Upper lobe of left lung (tissue), 6 donors: ENCODE measurements around the gene OR2B6. TPM values are rescaled to one million over a fixed set of nuclear protein-coding genes. Genes with fewer than 3 reads are reported as not detected.

Experiments used
- ATAC-seq, 2 donors: fragments of 200-7000 bp; cut with Tn5 transposase; one replicate each; pipeline ENCODE4 v1.9.1; 2022; ENCODE audit warnings: mild to moderate bottlenecking in 2 of 2, moderate library complexity in 2 of 2; ENCODE audit not compliant: low FRiP score in 2 of 2
- DNase-seq, 2 donors: peaks; one replicate each; pipeline ENCODE4 v3.0.0-alpha.2; 2019 to 2020
- H3K27ac ChIP-seq, 4 donors: fragments of 200-600 bp; sonication (generic); one replicate each; pipeline ENCODE4 v1.5.1; 2016 to 2019
- H3K27me3 ChIP-seq, 4 donors: fragments of 200-600 bp; sonication (generic); one replicate each; pipeline ENCODE4 v1.5.1; 2017 to 2019
- H3K36me3 ChIP-seq, 4 donors: fragments of 200-600 bp; sonication (generic); one replicate each; pipeline ENCODE4 v1.5.1; 2016 to 2019
- H3K4me1 ChIP-seq, 4 donors: fragments of 200-600 bp; sonication (generic); one replicate each; pipeline ENCODE4 v1.5.1; 2018 to 2019
- H3K4me3 ChIP-seq, 4 donors: fragments of 200-600 bp; sonication (generic); one replicate each; pipeline ENCODE4 v1.5.1; 2017 to 2019; ENCODE audit warnings: mild to moderate bottlenecking in 2 of 4, moderate library complexity in 1 of 4
- H3K9me3 ChIP-seq, 4 donors: fragments of 200-600 bp; sonication (generic); one replicate each; pipeline ENCODE4 v1.5.1; 2018 to 2019
- EP300 ChIP-seq, 4 donors: sonication (generic); formaldehyde crosslinking; IDR thresholded peaks; one replicate each; pipeline ENCODE4 v1.5.1; 2017; ENCODE audit warnings: antibody characterized with exemption in 4 of 4, control low read depth in 2 of 4
- POLR2A ChIP-seq, 4 donors: fragments of 450-650 bp; IDR thresholded peaks; one replicate each; pipeline ENCODE4 v1.5.1; 2016 to 2017; ENCODE audit warnings: antibody characterized with exemption in 4 of 4, mild to moderate bottlenecking in 2 of 4
- POLR2AphosphoS5 ChIP-seq, 2 donors: sonication (generic); formaldehyde crosslinking; IDR thresholded peaks; one replicate each; pipeline ENCODE4 v1.5.1; 2017; ENCODE audit warnings: antibody characterized with exemption in 2 of 2
- WGBS, 2 donors: methylation state at CpG; one replicate each; pipeline ENCODE4 v1.1.5; 2017 to 2018; 5-methylcytosine and 5-hydroxymethylcytosine counted together
- total RNA-seq, 6 donors: library from RNA; depleted of rRNA in 4 of 6; stranded (reverse); fragments of >200 nt in 4 of 6; gene quantifications; one replicate each; pipeline versions ENCODE4 v1.1.0 to v1.2.1, GENCODE V29; 2016 to 2021
- TF ChIP-seq, protein P1 (sequence below), 6 experiments: fragments of 450-650 bp in 4 of 6; fragments of 200-600 bp in 2 of 6; sonication (generic) in 2 of 6; IDR thresholded peaks; one replicate each; pipeline ENCODE4 v1.5.1; 2016 to 2019; ENCODE audit warnings: antibody characterized with exemption in 6 of 6
- donor health status: DM: no; HTN: no; CAD: no; lungs with moderate emphysema.
- donor health status: DM: no; HTN: yes; CAD: no; lungs with severe emphysema.

Gene OR2B6
- total RNA-seq, 6 donors from 2014 or later = not detected

DNA sequence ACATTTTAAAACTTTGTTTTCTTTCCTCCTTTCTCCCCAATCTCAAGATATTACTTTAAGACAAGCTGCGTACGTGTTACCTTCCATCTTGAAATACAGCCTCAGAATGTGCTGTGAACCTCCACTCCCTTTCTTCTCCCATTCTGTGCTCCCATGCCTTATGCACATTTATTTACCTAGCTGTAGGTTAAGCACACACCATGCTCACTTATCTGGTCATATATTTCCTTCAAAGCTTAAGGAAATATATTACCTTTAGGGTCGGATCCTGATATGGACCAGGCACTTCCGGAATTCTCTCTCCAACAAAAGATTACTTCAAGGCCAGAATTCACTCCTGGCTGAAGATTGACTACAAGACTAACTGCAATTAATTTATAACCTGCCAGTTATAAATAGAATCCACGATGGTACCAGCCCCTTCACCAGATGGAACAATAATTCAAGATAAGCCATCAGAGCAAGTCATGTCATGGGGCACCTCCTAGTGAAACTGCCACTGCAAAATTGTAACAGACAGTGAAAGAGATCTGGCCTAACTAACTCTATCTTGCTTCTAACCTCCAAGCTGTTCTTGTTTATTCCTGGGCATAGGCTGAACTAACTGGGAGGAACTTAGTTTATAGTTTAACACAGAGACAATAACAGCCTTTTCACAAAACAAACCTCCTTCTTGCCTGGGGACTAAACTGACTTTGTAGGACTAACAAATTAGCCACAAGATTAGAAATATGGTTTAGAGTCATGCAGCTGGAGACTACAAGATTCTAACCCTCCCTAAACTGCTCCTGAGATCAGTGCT lies 47.5 kb downstream of the OR2B6 start:
- Histone ChIP-seq H3K9me3 (no peaks in the 10 kb centered on the region), H3K4me3 (no peak overlapping the region), H3K36me3 (no peaks in the 10 kb centered on the region), H3K27ac (no peak overlapping the region), H3K27me3 (no peaks in the 10 kb centered on the region), H3K4me1 (no peaks in the 10 kb centered on the region)
- DNase-seq (no peak), ATAC-seq (no peak)
- TF ChIP-seq, protein P1, sequence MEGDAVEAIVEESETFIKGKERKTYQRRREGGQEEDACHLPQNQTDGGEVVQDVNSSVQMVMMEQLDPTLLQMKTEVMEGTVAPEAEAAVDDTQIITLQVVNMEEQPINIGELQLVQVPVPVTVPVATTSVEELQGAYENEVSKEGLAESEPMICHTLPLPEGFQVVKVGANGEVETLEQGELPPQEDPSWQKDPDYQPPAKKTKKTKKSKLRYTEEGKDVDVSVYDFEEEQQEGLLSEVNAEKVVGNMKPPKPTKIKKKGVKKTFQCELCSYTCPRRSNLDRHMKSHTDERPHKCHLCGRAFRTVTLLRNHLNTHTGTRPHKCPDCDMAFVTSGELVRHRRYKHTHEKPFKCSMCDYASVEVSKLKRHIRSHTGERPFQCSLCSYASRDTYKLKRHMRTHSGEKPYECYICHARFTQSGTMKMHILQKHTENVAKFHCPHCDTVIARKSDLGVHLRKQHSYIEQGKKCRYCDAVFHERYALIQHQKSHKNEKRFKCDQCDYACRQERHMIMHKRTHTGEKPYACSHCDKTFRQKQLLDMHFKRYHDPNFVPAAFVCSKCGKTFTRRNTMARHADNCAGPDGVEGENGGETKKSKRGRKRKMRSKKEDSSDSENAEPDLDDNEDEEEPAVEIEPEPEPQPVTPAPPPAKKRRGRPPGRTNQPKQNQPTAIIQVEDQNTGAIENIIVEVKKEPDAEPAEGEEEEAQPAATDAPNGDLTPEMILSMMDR (IDR thresholded peaks at IDR 0.05) = no peak
- WGBS, 2 donors = 70 to 73% methylated on average over 5 of the region's 5 CpGs

DNA sequence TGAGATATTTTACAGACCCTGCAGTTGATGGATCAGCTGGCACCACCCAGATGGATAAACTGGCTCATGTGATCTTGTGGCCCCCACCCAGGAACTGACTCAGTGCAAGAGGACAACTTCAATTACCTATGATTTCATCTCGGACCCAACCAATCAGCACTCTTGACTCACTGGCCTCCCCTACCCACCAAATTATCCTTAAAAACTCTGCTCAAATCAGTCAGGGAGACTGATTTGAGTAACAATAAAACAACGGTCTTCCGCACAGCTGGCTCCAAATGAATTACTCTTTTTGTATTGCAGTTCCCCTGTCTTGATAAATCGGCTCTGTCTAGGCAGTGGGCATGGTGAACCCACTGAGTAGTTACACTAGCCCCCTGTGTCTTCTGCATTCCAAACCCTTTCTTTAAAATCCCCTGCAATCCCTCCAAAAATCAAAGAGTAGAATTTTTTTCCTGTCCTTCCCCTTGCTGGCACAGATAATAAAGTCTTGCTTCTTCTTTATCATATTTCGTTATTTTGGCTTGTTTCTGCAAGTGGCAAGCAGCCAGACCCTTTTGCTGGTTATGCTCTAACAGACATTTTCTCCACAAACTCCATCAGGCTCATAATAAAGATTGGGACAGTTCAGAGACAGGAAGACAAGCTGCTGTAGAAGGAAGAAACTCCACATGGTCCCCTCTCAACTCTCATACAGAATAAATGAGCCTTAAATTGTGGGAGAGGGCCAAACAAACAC lies 48.3 kb downstream of the OR2B6 start:
- Histone ChIP-seq H3K4me1 (no peaks in the 10 kb centered on the region), H3K36me3 (no peaks in the 10 kb centered on the region), H3K9me3 (no peaks in the 10 kb centered on the region), H3K4me3 (no peak overlapping the region), H3K27me3 (no peaks in the 10 kb centered on the region), H3K27ac (no peak overlapping the region)
- ATAC-seq (no peak), DNase-seq (no peak)
- WGBS, 2 donors = 53 to 66% methylated on average over 5 of the region's 5 CpGs
- TF ChIP-seq POLR2A (IDR thresholded peaks at IDR 0.05) = no peak
- TF ChIP-seq EP300 (IDR thresholded peaks at IDR 0.05) = no peak
- TF ChIP-seq, protein P1 (IDR thresholded peaks at IDR 0.05) = no peak
- no peak for TF ChIP-seq POLR2AphosphoS5 (IDR thresholded peaks at IDR 0.05)

DNA sequence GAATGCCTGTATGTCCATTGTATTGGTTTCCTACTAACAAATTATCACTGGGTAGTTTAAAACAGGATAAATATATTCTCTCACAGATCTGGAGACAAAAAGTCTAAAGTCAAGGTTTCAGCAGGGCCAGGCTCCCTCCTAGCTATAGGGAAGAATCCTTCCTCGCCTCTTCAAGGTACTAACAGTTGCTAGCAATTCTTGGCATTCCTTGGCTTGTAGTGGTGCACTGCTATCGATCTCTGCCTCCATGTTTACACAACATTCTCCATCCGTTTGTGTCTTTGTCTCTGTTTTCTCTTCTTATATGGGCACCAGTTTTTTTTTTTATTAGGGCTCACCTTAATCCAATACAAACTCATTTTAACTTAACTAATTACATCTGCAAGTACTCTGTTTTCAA lies 48.9 kb downstream of the OR2B6 start:
- no peaks in the 10 kb centered on the region for H3K36me3 ChIP-seq
- DNase-seq (no peak), ATAC-seq (no peak)
- 27 to 55% methylated on average over 3 of the region's 3 CpGs for WGBS, 2 donors
- H3K27ac ChIP-seq = no peak overlapping the region
- no peaks in the 10 kb centered on the region for H3K9me3 ChIP-seq
- TF ChIP-seq POLR2A (IDR thresholded peaks at IDR 0.05) (no peak), EP300 (IDR thresholded peaks at IDR 0.05) (no peak), POLR2AphosphoS5 (IDR thresholded peaks at IDR 0.05) (no peak)
- TF ChIP-seq, protein P1 (IDR thresholded peaks at IDR 0.05) = no peak
- H3K27me3 ChIP-seq = no peaks in the 10 kb centered on the region
- no peaks in the 10 kb centered on the region for H3K4me1 ChIP-seq
- no peak overlapping the region for H3K4me3 ChIP-seq

Other genes starting within 250 kb of the OR2B6 start
- gene OR2B2, start 44.8 kb upstream of the OR2B6 start, total RNA-seq = not detected
- 1 to 10 TPM; 2.4 to 7.9 (median 3.7) TPM for gene ZNF165, start 123.3 kb downstream of the OR2B6 start, total RNA-seq
- 10 to 100 TPM in 1 of 6 donors, 1 to 10 TPM in 5; 4.1 to 16.8 (median 5.1) TPM for gene ZSCAN16, start 167.4 kb downstream of the OR2B6 start, total RNA-seq
- 10 to 100 TPM; 11.7 to 24.9 (median 16.8) TPM for gene ZKSCAN8, start 184.6 kb downstream of the OR2B6 start, total RNA-seq